COR-L47 (cell line): Measurements from ENCODE around the gene TMEM255B.
A peak's percentile ranks its signal among the peaks of the same experiment; 100 is the strongest.

Experiments
- DNase-seq: peaks from one replicate; lab custom pipeline; 2025; lab: John Stamatoyannopoulos, UW

The TMEM255B gene

GRCh38 chr13:113834496-113835200 is 75.6 kb downstream of the TMEM255B start:
- no peak for DNase-seq

GRCh38 chr13:113835461-113836270 is 76.6 kb downstream of the TMEM255B start:
- no peak for DNase-seq

- DNase-seq = peak; percentile 45
These were observed 77.9 kb downstream of the TMEM255B start for GRCh38 chr13:113836768-113837559.

- DNase-seq = peak; percentile 59
These were observed 78.7 kb downstream of the TMEM255B start for GRCh38 chr13:113837560-113838355.

- DNase-seq = no peak
These were observed 79.7 kb downstream of the TMEM255B start for GRCh38 chr13:113838711-113839201.

- no peak for DNase-seq
These were observed 80.6 kb downstream of the TMEM255B start for GRCh38 chr13:113839536-113840204.

- DNase-seq = no peak
These were observed 81.7 kb downstream of the TMEM255B start for GRCh38 chr13:113840541-113841352.

- no peak for DNase-seq
These were observed 82.3 kb downstream of the TMEM255B start for GRCh38 chr13:113841353-113841650.

GRCh38 chr13:113842336-113843062 is 83.5 kb downstream of the TMEM255B start:
- DNase-seq = no peak

GRCh38 chr13:113843063-113843654 is 84.1 kb downstream of the TMEM255B start:
- DNase-seq = no peak

- DNase-seq = no peak
These were observed 85.0 kb downstream of the TMEM255B start for GRCh38 chr13:113843864-113844556.

GRCh38 chr13:113845055-113845454 is 86.0 kb downstream of the TMEM255B start:
- no peak for DNase-seq

- no peak for DNase-seq
These were observed 87.0 kb downstream of the TMEM255B start for GRCh38 chr13:113845723-113846635.

GRCh38 chr13:113846636-113847318 is 87.8 kb downstream of the TMEM255B start:
- DNase-seq = no peak

GRCh38 chr13:113848020-113848419 is 89.0 kb downstream of the TMEM255B start:
- no peak for DNase-seq

GRCh38 chr13:113848431-113849260 is 89.6 kb downstream of the TMEM255B start:
- DNase-seq = no peak
